ENCODE measurements around the gene NCKAP5. TPM values are rescaled to one million over a fixed set of nuclear protein-coding genes. Genes with fewer than 3 reads are reported as not detected.

The NCKAP5 gene
- total RNA-seq, 4 donors from 2014 or later = 0.55 to 6.6 (median 3.3) TPM; not detected in 1

GRCh38 chr2:133561045-133561852 is 7.0 kb downstream of the NCKAP5 start:
- Histone ChIP-seq H3K27ac (no peak overlapping the region), H3K9me3 (no peaks in the 10 kb centered on the region), H3K27me3 (no peaks in the 10 kb centered on the region), H3K36me3 (no peaks in the 10 kb centered on the region), H3K4me3 (no peak overlapping the region), H3K4me1 (no peaks in the 10 kb centered on the region)
- intact Hi-C loops (cut with DNase I; ENCODE audit: low total_unique reads) = no loop called here
- TF ChIP-seq CTCF (IDR thresholded peaks at IDR 0.05) (peak; percentile 27 to 35 (median 28)), POLR2A (IDR thresholded peaks at IDR 0.05) (no peak)
- no peak for DNase-seq

DNA sequence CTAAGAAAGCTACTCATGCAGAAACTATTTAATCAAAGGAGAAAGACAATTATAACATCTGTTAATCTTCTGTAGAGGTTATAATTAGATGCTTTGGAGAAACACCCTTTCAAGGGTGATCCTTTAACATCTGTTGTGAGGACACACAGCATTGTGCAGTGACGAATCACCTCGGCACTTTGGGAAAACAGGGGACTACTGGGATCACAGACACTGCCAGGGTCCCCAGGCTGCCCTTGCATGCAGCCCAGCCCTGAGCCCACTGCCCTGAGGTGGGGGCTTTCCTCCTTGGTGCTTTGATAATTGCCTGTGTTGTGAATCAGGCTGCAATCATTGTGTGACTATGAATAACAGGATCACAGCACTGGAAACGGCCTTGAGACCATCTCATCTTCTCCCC is 10.6 kb downstream of the NCKAP5 start:
- Histone ChIP-seq H3K9me3 (no peaks in the 10 kb centered on the region), H3K4me1 (no peaks in the 10 kb centered on the region), H3K36me3 (no peaks in the 10 kb centered on the region), H3K4me3 (no peak overlapping the region), H3K27ac (no peak overlapping the region), H3K27me3 (no peaks in the 10 kb centered on the region)
- no peak for TF ChIP-seq CTCF (IDR thresholded peaks at IDR 0.05)
- TF ChIP-seq POLR2A (IDR thresholded peaks at IDR 0.05) = no peak
- intact Hi-C loops (cut with DNase I; ENCODE audit: low total_unique reads) = no loop called here
- no peak for DNase-seq

DNA sequence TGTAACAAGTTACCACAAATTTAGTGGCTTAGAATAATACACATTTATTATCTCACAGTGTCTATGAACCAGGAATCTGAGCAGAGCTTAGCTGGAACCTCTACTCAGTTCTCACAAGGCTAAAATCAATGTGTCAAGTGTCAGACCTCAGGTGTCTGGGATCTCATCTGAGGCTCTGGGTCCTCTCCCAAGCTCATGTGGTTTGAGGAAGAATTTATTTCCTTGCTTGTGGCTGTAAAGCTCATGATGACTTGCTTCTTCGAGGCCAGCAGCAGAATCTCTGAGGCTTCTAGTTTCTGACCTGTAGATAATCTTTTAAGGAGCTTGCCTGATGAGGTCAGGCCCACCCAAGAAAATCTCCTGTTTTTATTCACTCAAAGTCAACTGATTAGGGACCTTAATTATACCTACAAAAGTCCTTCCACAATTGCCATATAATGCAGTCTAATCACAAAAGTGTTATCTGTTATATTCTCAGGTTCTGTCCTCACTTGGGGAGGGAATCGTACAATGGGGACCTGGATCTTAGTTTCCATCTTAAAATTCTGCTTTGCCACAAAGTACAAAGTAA is 14.3 kb downstream of the NCKAP5 start:
- no peak overlapping the region for H3K27ac ChIP-seq
- intact Hi-C loops (cut with DNase I; ENCODE audit: low total_unique reads) = no loop called here
- no peak overlapping the region for H3K4me3 ChIP-seq
- no peaks in the 10 kb centered on the region for H3K36me3 ChIP-seq
- H3K4me1 ChIP-seq = no peaks in the 10 kb centered on the region
- TF ChIP-seq POLR2A (IDR thresholded peaks at IDR 0.05) = no peak
- TF ChIP-seq CTCF (IDR thresholded peaks at IDR 0.05) = no peak
- H3K9me3 ChIP-seq = no peaks in the 10 kb centered on the region
- DNase-seq = no peak
- no peaks in the 10 kb centered on the region for H3K27me3 ChIP-seq

- DNase-seq = no peak
- intact Hi-C loops (cut with DNase I; ENCODE audit: low total_unique reads) = no loop called here
- Histone ChIP-seq H3K27ac (no peak overlapping the region), H3K36me3 (no peaks in the 10 kb centered on the region), H3K27me3 (no peaks in the 10 kb centered on the region), H3K4me1 (no peaks in the 10 kb centered on the region), H3K4me3 (no peak overlapping the region), H3K9me3 (no peaks in the 10 kb centered on the region)
- no peak for TF ChIP-seq CTCF (IDR thresholded peaks at IDR 0.05)
- no peak for TF ChIP-seq POLR2A (IDR thresholded peaks at IDR 0.05)
Observed at GRCh38 chr2:133553251-133553650, 15.0 kb downstream of the NCKAP5 start.

- intact Hi-C loops (cut with DNase I; ENCODE audit: low total_unique reads) = no loop called here
- Histone ChIP-seq H3K4me1 (no peaks in the 10 kb centered on the region), H3K9me3 (no peaks in the 10 kb centered on the region), H3K36me3 (no peaks in the 10 kb centered on the region), H3K4me3 (no peak overlapping the region), H3K27me3 (no peaks in the 10 kb centered on the region), H3K27ac (no peak overlapping the region)
- TF ChIP-seq CTCF (IDR thresholded peaks at IDR 0.05) = no peak
- DNase-seq = no peak
Observed at GRCh38 chr2:133552821-133553220, 15.4 kb downstream of the NCKAP5 start.
